Heart left ventricle (tissue), 13 donors: ENCODE results near the gene ZKSCAN5.

ENCODE experiments used
- POLR2A ChIP-seq, 2 donors: fragments of 450-650 bp; IDR thresholded peaks; one replicate each; pipeline ENCODE4 v1.6.1; 2017; ENCODE audit warnings: antibody characterized with exemption in 2 of 2, mild to moderate bottlenecking in 2 of 2, moderate library complexity in 2 of 2
- TF ChIP-seq, protein P1 (sequence below), 12 donors: fragments of 200-600 bp; sonication (generic) in 4 of 12; IDR thresholded peaks; one replicate each; pipeline versions ENCODE4 v1.5.0 to v1.8.0; 2018 to 2022; ENCODE audit warnings: antibody characterized with exemption in 12 of 12, mild to moderate bottlenecking in 5 of 12
- donor health status: ischemic (EF 13 %, LVEDD 7.1; RV severe dilation, severe dysfunction).
- donor health status: DM: no; HTN: yes; CAD: no.
- donor health status: DM: no; HTN: no; CAD: no.
- donor health status: ischemic (EF 25% LVEDD 6.9; RV normal size, moderate dysfunction).
- donor health status: ischemic (EF 25% LVEDD 5.7; RV mildly dilated, moderate dysfunction).
- donor health status: ischemic (EF 35%, LVEDD 5.7; RV mildly dilated, moderate dysfunction).
- donor health status: nonischemic (EF 11% LVEDD 7.7; RV severe dilation, severe dysfunction).
- donor health status: DM: yes; HTN: yes; CAD: no.
- donor health status: PGD.
- donor health status: ischemic (EF 29% LVEDD 5.4; RV normal size, mild dysfunction).
- donor health status: nonischemic (EF 23%, LVEDD 6.1; RV moderate dilation, normal function).

DNA sequence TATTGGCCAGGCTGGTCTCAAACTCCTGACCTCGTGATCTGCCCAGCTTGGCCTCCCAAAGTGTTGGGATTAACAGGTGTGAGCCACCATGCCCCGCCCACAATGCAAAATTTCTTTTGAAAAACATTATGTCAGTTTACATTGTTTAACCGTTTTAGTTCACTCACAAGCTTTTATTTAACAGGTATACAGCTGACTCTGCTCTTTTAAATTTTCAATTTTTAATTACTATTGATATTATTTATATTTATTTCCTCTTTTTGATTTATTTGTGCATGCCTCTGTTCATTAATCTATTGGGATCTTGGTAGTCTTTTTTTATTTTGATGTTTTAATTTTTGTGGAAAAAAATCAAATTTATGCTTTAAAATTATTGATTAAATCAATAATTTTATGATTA, 16.9 kb downstream of the ZKSCAN5 start:
- TF ChIP-seq, protein P1, sequence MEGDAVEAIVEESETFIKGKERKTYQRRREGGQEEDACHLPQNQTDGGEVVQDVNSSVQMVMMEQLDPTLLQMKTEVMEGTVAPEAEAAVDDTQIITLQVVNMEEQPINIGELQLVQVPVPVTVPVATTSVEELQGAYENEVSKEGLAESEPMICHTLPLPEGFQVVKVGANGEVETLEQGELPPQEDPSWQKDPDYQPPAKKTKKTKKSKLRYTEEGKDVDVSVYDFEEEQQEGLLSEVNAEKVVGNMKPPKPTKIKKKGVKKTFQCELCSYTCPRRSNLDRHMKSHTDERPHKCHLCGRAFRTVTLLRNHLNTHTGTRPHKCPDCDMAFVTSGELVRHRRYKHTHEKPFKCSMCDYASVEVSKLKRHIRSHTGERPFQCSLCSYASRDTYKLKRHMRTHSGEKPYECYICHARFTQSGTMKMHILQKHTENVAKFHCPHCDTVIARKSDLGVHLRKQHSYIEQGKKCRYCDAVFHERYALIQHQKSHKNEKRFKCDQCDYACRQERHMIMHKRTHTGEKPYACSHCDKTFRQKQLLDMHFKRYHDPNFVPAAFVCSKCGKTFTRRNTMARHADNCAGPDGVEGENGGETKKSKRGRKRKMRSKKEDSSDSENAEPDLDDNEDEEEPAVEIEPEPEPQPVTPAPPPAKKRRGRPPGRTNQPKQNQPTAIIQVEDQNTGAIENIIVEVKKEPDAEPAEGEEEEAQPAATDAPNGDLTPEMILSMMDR (IDR thresholded peaks at IDR 0.05), result no peak
- TF ChIP-seq POLR2A (IDR thresholded peaks at IDR 0.05), result no peak
